DND-41 (cell line): ENCODE results near the gene TF.

Experiments
- ATAC-seq: fragments of 200-7000 bp; cut with Tn5 transposase; 3 replicates; pipeline ENCODE4 v1.9.1; 2021; ENCODE audit warnings: low read depth; ENCODE audit not compliant: insufficient read depth
- DNase-seq: peaks from one replicate; pipeline ENCODE4 v3.0.0-alpha.2; 2020
- H2AFZ ChIP-seq: 2 replicates; pipeline ENCODE4 v1.6.0; 2012; ENCODE audit warnings: low read depth, low read length
- H3K27ac ChIP-seq: 2 replicates; pipeline ENCODE4 v1.5.1; 2012; ENCODE audit warnings: low read length, inconsistent platforms
- H3K27me3 ChIP-seq: fragments of 200-600 bp; sonication (generic); 2 replicates; pipeline ENCODE4 v1.6.0; 2012; ENCODE audit warnings: low read length, mild to moderate bottlenecking, inconsistent platforms; ENCODE audit not compliant: insufficient read depth, poor library complexity
- H3K36me3 ChIP-seq: 2 replicates; pipeline ENCODE4 v1.5.1; 2012; ENCODE audit warnings: low read length, inconsistent platforms; ENCODE audit not compliant: insufficient read depth
- H3K4me1 ChIP-seq: 2 replicates; pipeline ENCODE4 v1.5.1; 2012; ENCODE audit warnings: mild to moderate bottlenecking, low read length; ENCODE audit not compliant: insufficient read depth
- H3K4me2 ChIP-seq: 2 replicates; pipeline ENCODE4 v1.6.0; 2012; ENCODE audit warnings: mild to moderate bottlenecking, moderate library complexity, low read length, inconsistent platforms; ENCODE audit not compliant: insufficient read depth
- H3K4me3 ChIP-seq, 2 experiments: fragments of 200-600 bp in 1 of 2; shearing (Covaris generic) in 1 of 2; 2 replicates each; pipeline ENCODE4 v1.5.1; 2012 to 2016; ENCODE audit warnings: inconsistent platforms in 2 of 2, low read length in 2 of 2, mild to moderate bottlenecking in 2 of 2, low read depth in 1 of 2, moderate library complexity in 1 of 2
- H3K79me2 ChIP-seq: 2 replicates; pipeline ENCODE4 v1.6.0; 2012; ENCODE audit warnings: low read length, inconsistent platforms; ENCODE audit not compliant: insufficient read depth
- H3K9ac ChIP-seq: 2 replicates; pipeline ENCODE4 v1.6.0; 2012; ENCODE audit warnings: low read depth, mild to moderate bottlenecking, inconsistent platforms, low read length, moderate library complexity
- H3K9me3 ChIP-seq: 2 replicates; pipeline ENCODE4 v1.5.1; 2012; ENCODE audit warnings: low read length, moderate library complexity, mild to moderate bottlenecking, inconsistent platforms; ENCODE audit not compliant: insufficient read depth, severe bottlenecking
- H4K20me1 ChIP-seq: 2 replicates; pipeline ENCODE4 v1.6.0; 2012; ENCODE audit warnings: low read length; ENCODE audit not compliant: insufficient read depth
- EZH2 ChIP-seq: IDR thresholded peaks from 3 replicates; pipeline ENCODE4 v1.6.1; 2012; ENCODE audit warnings: borderline replicate concordance, low read depth, mild to moderate bottlenecking, moderate library complexity, low read length, inconsistent platforms; ENCODE audit not compliant: severe bottlenecking
- TF ChIP-seq, protein P1 (sequence below): IDR thresholded peaks from 2 replicates; pipeline ENCODE4 v1.5.1; 2012; ENCODE audit warnings: borderline replicate concordance, low read length, moderate library complexity, mild to moderate bottlenecking; ENCODE audit not compliant: poor library complexity, severe bottlenecking; ENCODE audit errors: extremely low read depth

Gene TF

GRCh38 chr3:133767607-133768006 lies 21.4 kb downstream of the TF start:
- Histone ChIP-seq H3K4me1 (no peaks in the 10 kb centered on the region), H3K9ac (no peak overlapping the region), H3K4me3 (no peak overlapping the region), H3K4me2 (no peak overlapping the region), H4K20me1 (no peaks in the 10 kb centered on the region), H3K27ac (no peak overlapping the region), H3K27me3 (peaks cover 5% of the 10 kb centered on the region), H2AFZ (no peak overlapping the region), H3K9me3 (no peaks in the 10 kb centered on the region), H3K36me3 (no peaks in the 10 kb centered on the region), H3K79me2 (no peaks in the 10 kb centered on the region)
- TF ChIP-seq, protein P1, sequence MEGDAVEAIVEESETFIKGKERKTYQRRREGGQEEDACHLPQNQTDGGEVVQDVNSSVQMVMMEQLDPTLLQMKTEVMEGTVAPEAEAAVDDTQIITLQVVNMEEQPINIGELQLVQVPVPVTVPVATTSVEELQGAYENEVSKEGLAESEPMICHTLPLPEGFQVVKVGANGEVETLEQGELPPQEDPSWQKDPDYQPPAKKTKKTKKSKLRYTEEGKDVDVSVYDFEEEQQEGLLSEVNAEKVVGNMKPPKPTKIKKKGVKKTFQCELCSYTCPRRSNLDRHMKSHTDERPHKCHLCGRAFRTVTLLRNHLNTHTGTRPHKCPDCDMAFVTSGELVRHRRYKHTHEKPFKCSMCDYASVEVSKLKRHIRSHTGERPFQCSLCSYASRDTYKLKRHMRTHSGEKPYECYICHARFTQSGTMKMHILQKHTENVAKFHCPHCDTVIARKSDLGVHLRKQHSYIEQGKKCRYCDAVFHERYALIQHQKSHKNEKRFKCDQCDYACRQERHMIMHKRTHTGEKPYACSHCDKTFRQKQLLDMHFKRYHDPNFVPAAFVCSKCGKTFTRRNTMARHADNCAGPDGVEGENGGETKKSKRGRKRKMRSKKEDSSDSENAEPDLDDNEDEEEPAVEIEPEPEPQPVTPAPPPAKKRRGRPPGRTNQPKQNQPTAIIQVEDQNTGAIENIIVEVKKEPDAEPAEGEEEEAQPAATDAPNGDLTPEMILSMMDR: no peak
- TF ChIP-seq EZH2: no peak
- no peak for ATAC-seq
- DNase-seq: no peak

DNA sequence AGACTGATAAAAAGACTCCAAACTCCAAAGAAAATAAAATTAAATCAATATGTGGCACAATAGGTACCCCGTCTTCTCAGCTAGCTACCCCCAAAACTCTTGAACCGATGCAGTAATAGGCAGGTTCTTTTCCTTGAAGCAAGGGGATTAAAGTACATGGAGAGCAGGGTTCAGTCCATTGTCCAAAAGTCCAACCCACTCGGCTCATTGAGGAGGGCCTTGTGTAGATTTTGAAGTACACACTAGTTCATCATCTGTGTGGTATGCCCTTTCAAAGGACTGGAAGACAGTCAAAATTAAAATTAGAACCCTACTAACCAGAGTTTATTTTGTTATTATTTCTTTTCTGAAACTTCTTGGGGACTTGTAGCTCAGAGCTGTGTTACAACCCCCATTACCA lies 23.3 kb downstream of the TF start:
- Histone ChIP-seq H3K36me3 (no peaks in the 10 kb centered on the region), H3K27me3 (peaks cover 2% of the 10 kb centered on the region), H3K4me2 (no peak overlapping the region), H3K4me1 (no peaks in the 10 kb centered on the region), H2AFZ (no peak overlapping the region), H3K9me3 (no peaks in the 10 kb centered on the region), H3K4me3 (no peak overlapping the region), H3K79me2 (no peaks in the 10 kb centered on the region), H3K9ac (no peak overlapping the region), H3K27ac (no peak overlapping the region), H4K20me1 (no peaks in the 10 kb centered on the region)
- TF ChIP-seq, protein P1: no peak
- no peak for TF ChIP-seq EZH2
- ATAC-seq (no peak), DNase-seq (no peak)

DNA sequence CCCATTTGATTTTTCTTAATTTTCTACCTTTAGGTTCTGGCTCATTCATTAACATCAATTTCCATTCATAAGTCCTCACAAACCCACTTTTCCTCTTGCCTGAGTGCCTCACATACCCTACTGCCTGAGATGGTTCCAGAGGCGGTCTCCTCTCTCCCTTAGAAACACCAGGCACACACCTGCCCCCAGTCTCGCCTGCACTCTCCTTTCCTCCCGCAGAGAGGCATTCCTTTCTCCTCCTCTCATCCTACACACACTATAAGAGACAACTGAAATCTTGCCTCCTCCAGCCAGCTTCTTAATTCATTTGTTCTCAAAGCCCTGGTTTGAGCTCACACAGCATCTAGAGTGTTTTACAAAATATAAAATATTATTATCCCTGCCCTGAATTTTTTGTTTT lies 27.5 kb downstream of the TF start:
- Histone ChIP-seq H2AFZ (no peak overlapping the region), H3K4me2 (no peak overlapping the region), H3K4me1 (no peaks in the 10 kb centered on the region), H3K79me2 (no peaks in the 10 kb centered on the region), H3K36me3 (no peaks in the 10 kb centered on the region), H3K9ac (no peak overlapping the region), H3K9me3 (no peaks in the 10 kb centered on the region), H3K4me3 (no peak overlapping the region), H4K20me1 (no peaks in the 10 kb centered on the region), H3K27ac (no peak overlapping the region), H3K27me3 (peaks cover 4% of the 10 kb centered on the region)
- TF ChIP-seq, protein P1: no peak
- TF ChIP-seq EZH2: no peak
- DNase-seq: no peak
- no peak for ATAC-seq

GRCh38 chr3:133775309-133775708 lies 29.1 kb downstream of the TF start:
- Histone ChIP-seq H3K4me1 (no peaks in the 10 kb centered on the region), H3K27ac (no peak overlapping the region), H3K4me3 (no peak overlapping the region), H3K36me3 (no peaks in the 10 kb centered on the region), H3K9me3 (no peaks in the 10 kb centered on the region), H2AFZ (no peak overlapping the region), H3K27me3 (peaks cover 4% of the 10 kb centered on the region), H3K79me2 (no peaks in the 10 kb centered on the region), H3K9ac (no peak overlapping the region), H3K4me2 (no peak overlapping the region), H4K20me1 (no peaks in the 10 kb centered on the region)
- DNase-seq (no peak), ATAC-seq (no peak)
- TF ChIP-seq EZH2: no peak
- TF ChIP-seq, protein P1: no peak
